ENCODE results near the gene ADAMTS3.

DNA sequence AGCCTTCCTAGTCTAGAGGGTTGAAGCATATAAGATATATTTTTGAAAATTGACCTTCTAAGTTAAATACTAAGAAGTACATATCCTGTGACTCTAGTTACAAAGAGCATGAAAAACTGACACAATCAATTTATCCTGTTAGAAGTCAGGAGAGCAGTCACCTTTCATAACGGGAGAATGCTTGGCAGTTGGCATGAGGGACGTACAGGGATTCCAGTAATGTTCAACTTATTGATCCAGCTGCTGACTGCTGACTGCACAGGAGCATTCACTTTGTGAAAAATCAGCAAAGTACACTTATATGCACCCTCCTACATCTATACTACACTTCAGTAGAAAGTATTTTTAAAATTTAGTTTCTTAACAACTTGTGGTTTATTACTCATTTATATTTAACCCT, 4.2 kb downstream of the ADAMTS3 start:
- TF ChIP-seq POLR2A (IDR thresholded peaks at IDR 0.05; ENCODE audit: low read length) (no peak), GATA1 (IDR thresholded peaks at IDR 0.05; ENCODE audit: low read depth, low read length) (no peak)

Measured in erythroblast (primary cell).